ENCODE data around the gene PPM1A.

The PPM1A gene

GRCh38 chr14:60332046-60332399 is 83.0 kb downstream of the PPM1A start (continued):
- TF ChIP-seq ISL1 (CRISPR knock-in tag; IDR thresholded peaks at IDR 0.05) = no peak

DNA sequence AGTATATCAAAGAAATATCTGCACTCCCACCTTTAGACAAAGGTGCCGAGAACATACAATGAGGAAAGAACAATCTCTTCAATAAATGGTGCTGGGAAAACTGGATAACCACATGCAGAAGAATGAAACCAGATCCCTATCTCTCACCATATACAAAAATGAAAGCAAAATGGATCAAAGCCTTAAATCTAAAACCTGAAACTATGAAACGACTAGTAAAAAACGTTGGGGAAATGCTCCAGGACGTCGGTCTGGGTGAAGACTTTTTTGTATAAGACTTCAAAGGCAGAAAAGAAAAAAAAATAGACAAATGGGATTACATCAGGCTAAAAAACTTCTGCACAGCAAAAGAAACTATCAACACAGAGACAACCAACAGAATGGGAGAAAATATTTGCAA is 83.8 kb downstream of the PPM1A start:
- ATAC-seq = no peak
- no peak for TF ChIP-seq POU6F1 (CRISPR knock-in tag; IDR thresholded peaks at IDR 0.05; ENCODE audit: borderline replicate concordance, low read depth)
- TF ChIP-seq PPARA (CRISPR knock-in tag; IDR thresholded peaks at IDR 0.05; ENCODE audit: borderline replicate concordance) = no peak
- TF ChIP-seq ARNTL (CRISPR knock-in tag; IDR thresholded peaks at IDR 0.05; ENCODE audit: borderline replicate concordance, low read depth) = no peak
- TF ChIP-seq GLIS3 (CRISPR knock-in tag; IDR thresholded peaks at IDR 0.05) = no peak
- no peak for TF ChIP-seq TSHZ2 (CRISPR knock-in tag; IDR thresholded peaks at IDR 0.05)
- no peak for TF ChIP-seq CSRNP3 (CRISPR knock-in tag; IDR thresholded peaks at IDR 0.05)
- TF ChIP-seq TCF4 (CRISPR knock-in tag; IDR thresholded peaks at IDR 0.05; ENCODE audit: borderline replicate concordance) = no peak
- TF ChIP-seq ZNF8 (CRISPR knock-in tag; IDR thresholded peaks at IDR 0.05) = no peak
- no peak for TF ChIP-seq ISL1 (CRISPR knock-in tag; IDR thresholded peaks at IDR 0.05)

DNA sequence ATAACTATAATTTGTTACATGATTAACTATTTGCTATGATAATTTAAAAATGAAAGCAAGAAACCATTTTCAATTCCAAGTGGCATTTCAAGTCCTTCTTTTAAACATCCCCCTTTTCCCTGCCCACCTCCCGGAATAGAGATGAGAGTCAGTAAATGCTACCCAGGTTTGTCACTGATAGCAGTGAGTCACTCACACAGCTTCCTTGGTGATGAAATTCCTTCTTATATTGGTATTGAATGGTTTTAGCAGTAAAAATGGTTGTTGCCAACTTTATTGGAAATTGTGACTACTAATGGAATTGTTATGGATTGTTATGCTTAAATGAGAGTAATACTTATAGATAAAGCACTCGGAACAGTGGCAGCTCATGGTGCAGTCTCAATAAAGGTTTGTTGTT is 90.5 kb downstream of the PPM1A start:
- no peak for TF ChIP-seq ARNTL (CRISPR knock-in tag; IDR thresholded peaks at IDR 0.05; ENCODE audit: borderline replicate concordance, low read depth)
- TF ChIP-seq PATZ1 (CRISPR knock-in tag; IDR thresholded peaks at IDR 0.05; ENCODE audit: borderline replicate concordance) = no peak
- TF ChIP-seq ZNF8 (CRISPR knock-in tag; IDR thresholded peaks at IDR 0.05) = no peak
- TF ChIP-seq ZC3H10 (CRISPR knock-in tag; IDR thresholded peaks at IDR 0.05) = no peak
- no peak for TF ChIP-seq ESRRG (CRISPR knock-in tag; IDR thresholded peaks at IDR 0.05)
- no peak for TF ChIP-seq GLIS3 (CRISPR knock-in tag; IDR thresholded peaks at IDR 0.05)
- TF ChIP-seq TOX (CRISPR knock-in tag; IDR thresholded peaks at IDR 0.05; ENCODE audit: borderline replicate concordance) = no peak
- no peak for TF ChIP-seq ZNF565 (CRISPR knock-in tag; conservative IDR thresholded peaks at IDR 0.05; ENCODE audit: low read depth)
- TF ChIP-seq RARB (CRISPR knock-in tag; IDR thresholded peaks at IDR 0.05) = no peak
- TF ChIP-seq PPARA (CRISPR knock-in tag; IDR thresholded peaks at IDR 0.05; ENCODE audit: borderline replicate concordance) = no peak
- TF ChIP-seq CSRNP3 (CRISPR knock-in tag; IDR thresholded peaks at IDR 0.05) = no peak
- TF ChIP-seq ZFP3 (CRISPR knock-in tag; IDR thresholded peaks at IDR 0.05) = no peak
- TF ChIP-seq TSHZ2 (CRISPR knock-in tag; IDR thresholded peaks at IDR 0.05) = no peak
- no peak for TF ChIP-seq TCF4 (CRISPR knock-in tag; IDR thresholded peaks at IDR 0.05; ENCODE audit: borderline replicate concordance)
- TF ChIP-seq SNAI2 (CRISPR knock-in tag; IDR thresholded peaks at IDR 0.05) = no peak
- no peak for TF ChIP-seq ISL1 (CRISPR knock-in tag; IDR thresholded peaks at IDR 0.05)
- no peak for TF ChIP-seq ZNF70 (CRISPR knock-in tag; IDR thresholded peaks at IDR 0.05)
- TF ChIP-seq POU6F1 (CRISPR knock-in tag; IDR thresholded peaks at IDR 0.05; ENCODE audit: borderline replicate concordance, low read depth) = no peak
- TF ChIP-seq OSR1 (CRISPR knock-in tag; IDR thresholded peaks at IDR 0.05) = no peak
- TF ChIP-seq, protein P1, sequence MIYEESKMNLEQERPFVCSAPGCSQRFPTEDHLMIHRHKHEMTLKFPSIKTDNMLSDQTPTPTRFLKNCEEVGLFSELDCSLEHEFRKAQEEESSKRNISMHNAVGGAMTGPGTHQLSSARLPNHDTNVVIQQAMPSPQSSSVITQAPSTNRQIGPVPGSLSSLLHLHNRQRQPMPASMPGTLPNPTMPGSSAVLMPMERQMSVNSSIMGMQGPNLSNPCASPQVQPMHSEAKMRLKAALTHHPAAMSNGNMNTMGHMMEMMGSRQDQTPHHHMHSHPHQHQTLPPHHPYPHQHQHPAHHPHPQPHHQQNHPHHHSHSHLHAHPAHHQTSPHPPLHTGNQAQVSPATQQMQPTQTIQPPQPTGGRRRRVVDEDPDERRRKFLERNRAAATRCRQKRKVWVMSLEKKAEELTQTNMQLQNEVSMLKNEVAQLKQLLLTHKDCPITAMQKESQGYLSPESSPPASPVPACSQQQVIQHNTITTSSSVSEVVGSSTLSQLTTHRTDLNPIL (CRISPR knock-in tag; IDR thresholded peaks at IDR 0.05; ENCODE audit: low read depth) = no peak
- ATAC-seq = no peak

Measured in SK-N-SH treated with all-trans-retinoic acid at 6 μM for 48 hours (cell line).